Right lung (tissue), 5 donors: ENCODE measurements around the gene TAF6L. TPM values are rescaled to one million over a fixed set of nuclear protein-coding genes. Genes with fewer than 3 reads are reported as not detected.
"Not testable (repeated sequence)": the region's sequence is repeated elsewhere in the genome, so short reads cannot be mapped to it uniquely, and the experiment has no call there.

Experiments
- DNase-seq, 2 donors: peaks; one replicate each; pipeline ENCODE4 v3.0.0-alpha.2; 2013
- polyA plus RNA-seq, 5 donors: library from polyadenylated mRNA; unstranded; fragments of 120-200 nt; gene quantifications; one replicate each; pipeline versions ENCODE4 v1.2.1 to v1.2.3, GENCODE V29; 2013; ENCODE audit warnings: inconsistent platforms in 1 of 5, low replicate concordance in 1 of 5; ENCODE audit not compliant: insufficient read length in 5 of 5, insufficient read depth in 1 of 5

Gene TAF6L
- polyA plus RNA-seq, 5 donors = 23.5 to 30.7 (median 25.7) TPM

GRCh38 chr11:62753736-62754603, 17.2 kb upstream of the TAF6L start, which contains the start of gene ZBTB3:
Gene ZBTB3, minus strand, starts transcription at chr11:62754160. Its CDS starts 496 bp downstream, at chr11:62753664.
- peak; percentile 95 to 98 for DNase-seq

GRCh38 chr11:62755086-62755615, 16.0 kb upstream of the TAF6L start:
- DNase-seq = no peak

GRCh38 chr11:62757846-62758788, 13.1 kb upstream of the TAF6L start:
- no peak for DNase-seq

GRCh38 chr11:62760867-62761227, 10.3 kb upstream of the TAF6L start:
- DNase-seq = not testable (repeated sequence)

- no peak for DNase-seq
Observed at GRCh38 chr11:62770778-62771143, 435 bp upstream of the TAF6L start.

- DNase-seq = no peak
Observed at GRCh38 chr11:62774407-62774806, 3.2 kb downstream of the TAF6L start.

GRCh38 chr11:62775646-62776045, 4.5 kb downstream of the TAF6L start:
- no peak for DNase-seq

GRCh38 chr11:62777389-62777788, 6.2 kb downstream of the TAF6L start:
- DNase-seq = no peak

GRCh38 chr11:62778441-62778840, 7.2 kb downstream of the TAF6L start:
- DNase-seq = no peak

- DNase-seq = no peak
Observed at GRCh38 chr11:62782753-62783152, 11.6 kb downstream of the TAF6L start.

GRCh38 chr11:62786318-62787004, 15.3 kb downstream of the TAF6L start:
- DNase-seq = peak; percentile 85 to 89

GRCh38 chr11:62787005-62787759, 16.0 kb downstream of the TAF6L start, which contains the start of gene TMEM179B:
Gene TMEM179B, plus strand, starts transcription at chr11:62787402. Its CDS starts 30 bp downstream, at chr11:62787432.
- DNase-seq = peak; percentile 96 to 97

GRCh38 chr11:62788991-62789390, 17.8 kb downstream of the TAF6L start:
- DNase-seq = no peak

GRCh38 chr11:62789576-62789975, 18.4 kb downstream of the TAF6L start:
- no peak for DNase-seq

GRCh38 chr11:62791501-62792201, 20.5 kb downstream of the TAF6L start, which contains the start of gene TMEM223:
Gene TMEM223, minus strand, starts transcription at chr11:62792006. Its CDS starts 12 bp downstream, at chr11:62791994.
- DNase-seq = peak; percentile 81 to 84

- DNase-seq = peak; percentile 63 to 66
Observed at GRCh38 chr11:62792202-62792575, 21.0 kb downstream of the TAF6L start.

GRCh38 chr11:62794201-62794775, 23.1 kb downstream of the TAF6L start:
- DNase-seq = no peak

GRCh38 chr11:62796281-62796680, 25.1 kb downstream of the TAF6L start:
- DNase-seq = no peak

- no peak for DNase-seq
Observed at GRCh38 chr11:62799486-62799885, 28.3 kb downstream of the TAF6L start.

GRCh38 chr11:62801071-62801470, 29.9 kb downstream of the TAF6L start:
- no peak for DNase-seq
